Muscle layer of duodenum (tissue), 2 donors: Measurements from ENCODE around the gene NCAN.
"Not testable (repeated sequence)": the region's sequence is repeated elsewhere in the genome, so short reads cannot be mapped to it uniquely, and the experiment has no call there.

Experiments
- H3K27ac ChIP-seq: one replicate; pipeline ENCODE4 v1.7.0; 2013; ENCODE audit warnings: mild to moderate bottlenecking, low read length
- H3K27me3 ChIP-seq: one replicate; pipeline ENCODE4 v1.7.0; 2013; ENCODE audit warnings: low read depth, mild to moderate bottlenecking, control low read depth, low read length
- H3K36me3 ChIP-seq, 2 donors: one replicate each; pipeline ENCODE4 v1.7.0; 2013; ENCODE audit warnings: low read length in 2 of 2, control low read depth in 1 of 2, mild to moderate bottlenecking in 1 of 2; ENCODE audit not compliant: insufficient read depth in 2 of 2, control insufficient read depth in 1 of 2
- H3K4me1 ChIP-seq, 2 donors: one replicate each; pipeline ENCODE4 v1.7.0; 2013; ENCODE audit warnings: low read length in 2 of 2, mild to moderate bottlenecking in 2 of 2, control low read depth in 1 of 2, moderate library complexity in 1 of 2; ENCODE audit not compliant: insufficient read depth in 2 of 2, control insufficient read depth in 1 of 2
- H3K4me3 ChIP-seq, 2 donors: one replicate each; pipeline ENCODE4 v1.7.0; 2013; ENCODE audit warnings: low read length in 2 of 2, low read depth in 1 of 2, mild to moderate bottlenecking in 1 of 2
- H3K9me3 ChIP-seq, 2 donors: one replicate each; pipeline ENCODE4 v1.7.0; 2013; ENCODE audit warnings: low read length in 2 of 2, control low read depth in 1 of 2, mild to moderate bottlenecking in 1 of 2; ENCODE audit not compliant: control insufficient read depth in 1 of 2
- donor health status: healthy.

NCAN gene

GRCh38 chr19:19211499-19212420 lies at the start of gene NCAN:
NCAN (plus strand) TSS chr19:19211958; CDS start chr19:19216954, 4,996 bp downstream.
- Histone ChIP-seq H3K27me3 (peaks cover 27% of the 10 kb centered on the region), H3K4me3 (no peak within 1 kb of the TSS)

GRCh38 chr19:19162495-19162894 lies 49.3 kb upstream of the NCAN start:
- H3K4me3 ChIP-seq, result no peak overlapping the region
- H3K27ac ChIP-seq, result no peak overlapping the region
- no peaks in the 10 kb centered on the region for H3K9me3 ChIP-seq
- H3K4me1 ChIP-seq, result no peaks in the 10 kb centered on the region
- no peaks in the 10 kb centered on the region for H3K27me3 ChIP-seq
- H3K36me3 ChIP-seq, result no peaks in the 10 kb centered on the region

More at GRCh38 chr19:19211499-19212420, at the start of gene NCAN:
- H3K9me3 ChIP-seq, result no peaks in the 10 kb centered on the region
- peaks cover 0 to 5% of the 10 kb centered on the region in 2 donors for H3K4me1 ChIP-seq
- H3K27ac ChIP-seq, result no peak within 1 kb of the TSS
- no peaks in the 10 kb centered on the region for H3K36me3 ChIP-seq

- no peak overlapping the region for H3K27ac ChIP-seq
- H3K27me3 ChIP-seq, result no peaks in the 10 kb centered on the region
- H3K9me3 ChIP-seq, result no peaks in the 10 kb centered on the region
- no peaks in the 10 kb centered on the region for H3K36me3 ChIP-seq
- H3K4me1 ChIP-seq, result peaks cover 0 to 7% of the 10 kb centered on the region in 2 donors
- H3K4me3 ChIP-seq, result no peak overlapping the region
Observed at GRCh38 chr19:19165396-19165795, 46.4 kb upstream of the NCAN start.

DNA sequence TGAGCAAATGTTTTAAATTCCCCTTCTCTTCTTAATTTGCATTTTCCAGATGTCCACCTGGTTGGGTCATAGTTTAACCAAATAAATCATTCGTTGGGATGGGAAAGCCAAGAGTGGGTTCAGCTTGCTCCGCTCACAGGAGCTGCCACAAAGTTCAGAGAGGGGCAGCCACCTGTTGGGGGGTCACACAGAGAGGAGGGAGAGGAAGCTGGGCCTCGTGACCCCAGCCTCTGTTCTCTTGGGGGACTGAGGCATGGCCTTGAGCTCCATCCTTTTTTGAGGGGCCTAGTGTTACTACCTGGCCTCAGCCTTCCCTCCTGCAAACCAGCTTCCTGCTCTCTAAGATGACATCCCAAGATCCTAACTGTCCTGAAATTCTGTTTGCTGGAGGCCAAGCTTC lies 44.1 kb upstream of the NCAN start:
- H3K36me3 ChIP-seq, result no peaks in the 10 kb centered on the region
- no peak overlapping the region for H3K4me3 ChIP-seq
- peaks cover 0 to 11% of the 10 kb centered on the region in 2 donors for H3K4me1 ChIP-seq
- H3K9me3 ChIP-seq, result no peaks in the 10 kb centered on the region
- no peaks in the 10 kb centered on the region for H3K27me3 ChIP-seq
- no peak overlapping the region for H3K27ac ChIP-seq

DNA sequence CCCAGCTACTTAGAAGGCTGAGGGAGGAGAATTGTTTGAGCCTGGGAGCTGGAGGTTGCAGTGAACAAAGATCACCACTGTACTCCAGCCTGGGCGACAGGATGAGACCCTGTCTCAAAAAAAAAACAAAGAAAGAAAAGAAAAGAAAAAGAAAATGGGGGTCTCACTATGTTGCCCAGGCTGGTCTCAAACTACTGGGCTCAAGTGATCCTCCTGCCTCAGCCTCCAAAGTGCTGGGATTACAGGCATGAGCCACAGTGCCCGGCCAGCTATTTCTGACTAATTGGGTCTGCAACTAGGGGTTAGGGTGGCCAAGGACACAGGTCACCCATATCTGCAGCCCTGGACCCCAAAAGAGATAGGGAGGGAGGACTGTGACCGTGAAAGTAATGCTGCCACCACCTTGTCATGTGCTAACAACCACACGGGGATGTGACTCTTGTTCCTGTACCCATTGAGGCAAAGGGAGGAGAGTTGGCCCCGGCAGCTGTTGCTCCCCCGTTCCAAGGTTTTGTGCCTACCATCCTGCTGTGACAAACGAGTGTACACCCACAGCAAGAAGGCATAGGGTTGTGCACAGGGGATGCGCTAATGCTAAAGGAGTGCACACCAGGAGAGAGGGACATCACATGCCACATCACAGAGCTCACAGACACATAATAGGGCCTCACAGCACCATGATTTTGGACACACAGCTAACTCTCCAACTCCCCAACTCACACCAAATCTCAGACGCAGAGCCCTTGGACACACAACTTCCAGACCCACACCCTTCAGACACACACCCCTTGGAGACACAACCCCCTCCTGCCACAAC lies 42.3 kb upstream of the NCAN start:
- no peaks in the 10 kb centered on the region for H3K36me3 ChIP-seq
- H3K4me3 ChIP-seq, result peak overlapping the region in 1 of 2 donors; percentile 50
- peaks cover 0 to 11% of the 10 kb centered on the region in 2 donors for H3K4me1 ChIP-seq
- no peaks in the 10 kb centered on the region for H3K27me3 ChIP-seq
- no peak overlapping the region for H3K27ac ChIP-seq
- H3K9me3 ChIP-seq, result no peaks in the 10 kb centered on the region

DNA sequence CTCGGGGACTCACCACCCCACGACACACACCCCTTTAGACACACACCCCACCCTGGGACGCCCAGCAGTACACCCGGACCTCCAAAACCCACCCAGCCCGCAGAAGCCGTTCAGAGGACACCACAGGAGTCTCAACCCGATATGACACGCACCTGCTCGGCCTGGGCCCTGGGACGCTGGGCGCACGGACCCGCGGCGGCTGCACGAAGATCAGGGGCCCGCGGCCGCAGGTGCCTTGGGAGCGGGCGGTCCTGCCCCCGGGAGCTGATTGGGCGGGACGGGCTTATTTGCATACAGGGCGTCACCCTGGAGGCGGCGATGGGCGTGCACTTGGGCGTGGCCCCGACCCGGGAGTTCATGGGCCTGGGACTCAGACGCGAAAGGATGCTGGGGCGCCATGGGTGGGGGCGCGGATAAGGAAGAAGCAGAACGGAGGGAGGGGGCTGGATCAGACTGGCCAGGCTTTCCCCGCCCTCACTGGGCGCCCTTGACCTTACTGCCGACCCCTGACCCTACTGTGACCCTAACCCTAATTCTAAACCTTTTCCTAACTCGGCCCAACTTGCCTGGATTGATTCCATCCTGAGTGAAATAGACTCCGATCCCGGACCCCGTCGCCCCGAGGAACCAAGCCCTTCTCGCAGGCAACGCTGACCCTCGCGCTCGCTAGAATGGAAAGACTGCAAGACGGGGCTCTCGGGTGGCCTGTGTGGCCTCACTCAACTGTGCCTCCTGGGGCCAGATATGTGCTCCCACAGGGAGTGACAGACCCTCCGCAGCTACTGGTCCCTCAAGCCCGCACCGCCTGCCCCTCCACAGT lies 41.5 kb upstream of the NCAN start, which contains the start of gene MEF2B:
MEF2B (minus strand) TSS at position 211 of the 820 bp plus-strand sequence. CDS start 19,528 bp downstream, outside the sequence.
- Histone ChIP-seq H3K4me1 (peaks cover 0 to 15% of the 10 kb centered on the region in 2 donors), H3K27me3 (no peaks in the 10 kb centered on the region), H3K27ac (no peak within 1 kb of the TSS), H3K4me3 (peak within 1 kb of the TSS in 1 of 2 donors; percentile 50), H3K9me3 (no peaks in the 10 kb centered on the region), H3K36me3 (no peaks in the 10 kb centered on the region)

DNA sequence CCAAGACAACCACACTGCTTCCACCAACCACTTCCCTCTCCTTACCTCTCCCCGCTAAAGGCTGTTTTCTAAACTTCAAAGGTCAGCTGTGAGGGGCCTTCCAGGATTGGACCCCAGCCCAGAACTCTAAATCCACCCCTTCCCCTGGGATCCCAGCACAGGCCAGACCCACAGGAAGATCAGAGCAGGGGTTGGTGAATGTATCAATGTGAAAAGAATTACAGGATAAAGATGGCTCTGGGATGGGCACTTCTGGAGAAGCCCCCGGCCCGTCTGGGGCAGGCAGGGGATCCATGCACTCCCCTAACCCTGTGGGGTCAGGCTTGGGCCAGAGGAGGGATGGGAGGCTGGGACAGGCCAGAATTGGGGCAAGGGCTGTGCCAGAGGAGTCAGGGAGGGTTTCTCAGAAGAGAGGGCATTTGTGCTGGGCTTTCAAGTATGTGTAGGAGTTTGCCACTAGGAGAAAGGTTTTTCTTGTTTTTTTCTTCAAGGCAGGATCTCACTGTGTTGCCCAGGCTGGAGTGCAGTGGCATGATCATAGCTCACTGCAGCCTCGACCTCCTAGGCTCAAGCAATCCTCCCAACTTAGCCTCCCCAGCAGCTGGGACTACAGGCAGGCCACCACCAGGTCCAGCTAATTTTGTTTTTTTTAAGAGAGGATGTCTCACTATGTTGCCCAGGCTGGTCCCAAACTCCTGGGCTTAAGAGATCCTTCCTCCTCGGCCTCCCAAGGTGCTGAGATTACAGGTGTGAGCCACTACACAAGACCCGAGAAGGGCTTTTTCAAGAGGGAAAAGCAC lies 40.7 kb upstream of the NCAN start:
- no peak overlapping the region for H3K27ac ChIP-seq
- H3K4me3 ChIP-seq, result no peak overlapping the region
- no peaks in the 10 kb centered on the region for H3K9me3 ChIP-seq
- H3K27me3 ChIP-seq, result no peaks in the 10 kb centered on the region
- H3K36me3 ChIP-seq, result no peaks in the 10 kb centered on the region
- H3K4me1 ChIP-seq, result peaks cover 0 to 15% of the 10 kb centered on the region in 2 donors

DNA sequence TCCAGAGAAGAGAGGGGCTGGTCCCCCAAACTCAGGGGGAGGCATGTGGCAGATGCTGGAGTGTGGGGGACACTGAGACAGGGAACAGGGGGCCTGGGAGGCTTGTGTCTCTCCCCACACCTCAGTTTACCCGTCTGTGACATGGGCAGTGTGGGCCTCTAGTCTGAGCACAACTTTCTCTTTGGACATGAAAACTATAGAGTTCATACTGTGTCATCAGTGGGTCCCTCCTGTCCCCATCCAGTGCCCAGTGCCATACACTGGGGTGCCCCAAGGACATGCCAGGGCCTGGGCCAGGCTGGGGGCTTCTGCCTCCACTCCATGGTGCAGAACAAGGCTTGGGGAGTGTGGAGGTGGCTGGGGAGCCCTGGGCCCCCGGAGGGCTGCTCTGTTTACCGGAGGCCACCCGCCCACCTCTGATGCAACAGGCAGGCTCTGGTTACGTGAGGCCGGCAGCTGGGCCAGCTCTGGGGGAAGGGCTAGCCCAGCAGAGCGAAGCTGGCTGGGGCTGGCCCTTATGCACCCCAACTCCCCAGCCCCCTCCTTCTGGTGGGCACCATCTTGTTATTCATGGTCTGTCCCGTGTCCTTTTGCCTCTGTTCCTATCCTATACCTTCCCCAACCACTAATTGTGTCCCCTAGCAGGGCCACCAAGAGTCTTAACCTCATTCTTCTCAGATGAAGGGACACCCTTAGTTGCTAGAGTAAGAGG lies 39.8 kb upstream of the NCAN start:
- Histone ChIP-seq H3K36me3 (peaks cover 6 to 9% of the 10 kb centered on the region in 2 donors), H3K27me3 (no peaks in the 10 kb centered on the region), H3K27ac (no peak overlapping the region), H3K4me1 (peaks cover 0 to 15% of the 10 kb centered on the region in 2 donors), H3K9me3 (no peaks in the 10 kb centered on the region), H3K4me3 (no peak overlapping the region)

DNA sequence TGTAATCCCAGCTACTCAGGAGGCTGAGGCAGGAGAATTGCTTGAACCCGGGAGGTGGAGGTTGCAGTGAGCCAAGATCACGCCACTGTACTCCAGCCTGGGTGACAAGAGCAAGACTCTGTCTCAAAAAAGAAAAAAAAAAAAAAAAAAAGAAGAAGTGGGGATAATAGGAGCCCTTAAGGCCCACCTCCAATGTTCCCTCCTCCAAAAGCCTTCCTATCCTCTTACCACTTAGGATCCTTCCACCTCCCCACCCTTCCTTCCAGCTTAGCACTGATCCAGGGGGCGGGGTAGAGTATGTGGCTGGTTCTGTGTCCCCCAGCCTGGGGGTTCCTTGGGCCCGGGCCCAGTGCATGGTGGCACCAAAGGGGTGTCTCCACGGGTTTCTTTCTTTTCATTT lies 38.5 kb upstream of the NCAN start:
- not testable (repeated sequence) for H3K27me3 ChIP-seq, H3K4me3 ChIP-seq, H3K9me3 ChIP-seq, H3K27ac ChIP-seq
- H3K36me3 ChIP-seq, result peaks cover 10 to 13% of the 10 kb centered on the region in 2 donors
- peaks cover 0 to 15% of the 10 kb centered on the region in 2 donors for H3K4me1 ChIP-seq

DNA sequence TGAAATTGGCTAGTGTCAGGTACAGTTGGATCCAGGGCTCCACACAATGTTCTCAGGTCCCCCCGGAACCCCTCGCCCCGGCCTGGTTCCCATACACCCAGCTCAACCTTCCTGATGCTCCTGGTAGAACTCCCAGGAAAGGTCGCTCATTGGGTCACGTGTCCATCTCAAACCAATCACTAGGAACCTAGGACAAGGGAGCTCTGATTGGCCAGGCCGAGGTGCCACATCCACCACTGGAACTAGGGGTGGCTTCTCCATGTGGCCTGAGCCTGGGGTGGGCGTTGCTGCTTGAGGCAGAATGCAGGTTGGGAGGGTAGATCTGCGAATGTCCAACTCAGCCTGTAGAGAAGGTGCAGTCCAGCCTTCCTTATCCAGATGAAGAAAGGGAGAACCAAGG lies 34.8 kb upstream of the NCAN start:
- Histone ChIP-seq H3K27me3 (no peaks in the 10 kb centered on the region), H3K27ac (no peak overlapping the region), H3K9me3 (peaks cover 0 to 3% of the 10 kb centered on the region in 2 donors), H3K4me3 (no peak overlapping the region), H3K36me3 (peaks cover 19 to 49% of the 10 kb centered on the region in 2 donors), H3K4me1 (peaks cover 0 to 4% of the 10 kb centered on the region in 2 donors)
